Astrocyte (in vitro differentiated cells and primary cell): ENCODE results near the gene SH3BP4. TPM values are rescaled to one million over a fixed set of nuclear protein-coding genes. Genes with fewer than 3 reads are reported as not detected.

ENCODE experiments used
- DNase-seq: peaks from one replicate; pipeline ENCODE4 v3.0.0-alpha.2; 2010; ENCODE audit warnings: low read depth
- FAIRE-seq: peaks from 2 replicates; lab custom pipeline; 2011; peaks lifted over from hg19 to GRCh38; lab: Jason Lieb, UNC
- H2AFZ ChIP-seq: 2 replicates; pipeline ENCODE4 v1.6.0; 2012; ENCODE audit warnings: low read depth, low read length, inconsistent platforms
- H3K27ac ChIP-seq: 2 replicates; pipeline ENCODE4 v1.5.1; 2011; ENCODE audit warnings: low read depth, low read length, inconsistent platforms
- H3K27me3 ChIP-seq: 2 replicates; pipeline ENCODE4 v1.6.0; 2011; ENCODE audit warnings: low read length, inconsistent platforms; ENCODE audit not compliant: insufficient read depth
- H3K36me3 ChIP-seq: 2 replicates; pipeline ENCODE4 v1.5.1; 2011; ENCODE audit warnings: low read length, inconsistent platforms; ENCODE audit not compliant: insufficient read depth
- H3K4me1 ChIP-seq: 2 replicates; pipeline ENCODE4 v1.5.1; 2011; ENCODE audit warnings: low read length, inconsistent platforms; ENCODE audit not compliant: insufficient read depth
- H3K4me2 ChIP-seq: 2 replicates; pipeline ENCODE4 v1.6.0; 2012; ENCODE audit warnings: low read length, inconsistent platforms
- H3K4me3 ChIP-seq: 2 replicates; pipeline ENCODE4 v1.5.1; 2011; ENCODE audit warnings: low read depth, mild to moderate bottlenecking, low read length, inconsistent platforms; ENCODE audit not compliant: insufficient read depth
- H3K79me2 ChIP-seq: 2 replicates; pipeline ENCODE4 v1.6.0; 2012; ENCODE audit warnings: mild to moderate bottlenecking, low read length, inconsistent platforms; ENCODE audit not compliant: insufficient read depth
- H3K9ac ChIP-seq: 2 replicates; pipeline ENCODE4 v1.6.0; 2012; ENCODE audit warnings: mild to moderate bottlenecking, low read length, inconsistent platforms
- H3K9me3 ChIP-seq: 2 replicates; pipeline ENCODE4 v1.5.1; 2012; ENCODE audit warnings: low read depth, mild to moderate bottlenecking, low read length, inconsistent platforms; ENCODE audit not compliant: insufficient read depth
- H4K20me1 ChIP-seq: 2 replicates; pipeline ENCODE4 v1.6.0; 2012; ENCODE audit warnings: low read length, inconsistent platforms; ENCODE audit not compliant: insufficient read depth
- H3K27ac Mint-ChIP-seq: one replicate; pipeline ENCODE4 v1.8.0; 2021; ENCODE audit warnings: mild to moderate bottlenecking, mixed read lengths; ENCODE audit not compliant: unreplicated experiment
- H3K27me3 Mint-ChIP-seq: one replicate; pipeline ENCODE4 v1.8.0; 2021; ENCODE audit warnings: low read depth, mixed read lengths; ENCODE audit not compliant: unreplicated experiment
- H3K36me3 Mint-ChIP-seq: one replicate; pipeline ENCODE4 v1.8.0; 2021; ENCODE audit warnings: low read depth, mixed read lengths; ENCODE audit not compliant: unreplicated experiment
- H3K4me1 Mint-ChIP-seq: one replicate; pipeline ENCODE4 v1.8.0; 2021; ENCODE audit warnings: low read depth, mixed read lengths; ENCODE audit not compliant: unreplicated experiment
- H3K4me3 Mint-ChIP-seq: one replicate; pipeline ENCODE4 v1.8.0; 2021; ENCODE audit warnings: mild to moderate bottlenecking, moderate library complexity, mixed read lengths; ENCODE audit not compliant: unreplicated experiment
- H3K9me3 Mint-ChIP-seq: one replicate; pipeline ENCODE4 v1.8.0; 2021; ENCODE audit warnings: mild to moderate bottlenecking, mixed read lengths; ENCODE audit not compliant: unreplicated experiment
- EZH2 ChIP-seq: IDR thresholded peaks from 2 replicates; pipeline ENCODE4 v1.6.1; 2012; ENCODE audit warnings: mild to moderate bottlenecking, low read length, inconsistent platforms; ENCODE audit not compliant: insufficient read depth
- total RNA-seq: library from RNA; stranded (reverse); gene quantifications from 2 replicates; pipeline ENCODE4 v1.2.1, GENCODE V29; 2021
- TF ChIP-seq, protein P1 (sequence below): IDR thresholded peaks from 2 replicates; pipeline ENCODE4 v1.5.1; 2011; ENCODE audit warnings: low read depth, mild to moderate bottlenecking, inconsistent platforms, low read length, moderate library complexity; ENCODE audit not compliant: insufficient read depth

The SH3BP4 gene
- total RNA-seq, 1 donor from 2014 or later: 127 TPM

DNA sequence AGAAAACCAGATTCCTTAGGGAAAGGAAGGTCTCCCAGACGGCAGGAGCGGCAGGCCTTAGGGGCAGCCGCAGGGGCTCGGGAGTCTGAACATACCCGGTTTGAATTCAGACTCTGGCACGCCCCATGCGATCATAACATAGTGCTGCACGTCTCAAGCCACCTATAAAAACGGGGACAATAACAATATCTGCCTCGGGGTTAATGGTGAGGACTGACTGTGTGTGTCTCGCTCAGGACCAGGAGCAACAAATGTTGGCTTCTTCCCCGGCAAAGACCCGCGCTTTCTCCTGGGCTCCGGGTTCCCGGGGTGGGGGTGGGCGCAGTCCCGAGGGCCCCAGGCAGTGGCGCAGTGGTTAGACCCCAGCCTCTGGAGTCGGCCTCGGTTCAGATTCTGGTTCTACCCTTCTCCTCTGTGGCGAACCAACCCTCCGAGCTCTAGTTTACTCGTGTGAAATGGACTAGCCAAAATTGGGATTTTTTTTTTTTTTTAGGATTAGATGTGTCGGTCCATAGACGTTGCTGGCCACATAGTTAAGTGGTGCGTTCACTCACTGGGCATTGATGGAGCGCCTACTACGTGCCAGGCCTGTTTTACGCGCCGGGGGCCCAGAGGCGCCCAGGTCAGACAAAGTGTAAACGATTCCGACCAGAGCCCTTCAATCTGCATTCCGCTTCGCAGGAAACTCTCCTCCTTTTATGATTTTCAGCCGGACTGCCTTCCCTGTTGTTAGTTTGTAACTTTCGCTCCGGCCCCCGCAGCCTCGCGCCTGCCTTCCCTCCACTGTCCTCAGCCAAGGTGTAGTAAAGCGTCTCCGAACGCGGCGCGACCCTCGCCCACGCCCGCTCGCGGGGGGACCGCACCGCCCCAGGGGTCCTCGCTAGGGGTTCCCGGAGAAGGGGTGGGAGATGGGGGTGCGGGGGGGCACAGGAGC lies 820 bp upstream of the SH3BP4 start:
- Histone ChIP-seq H3K36me3 (peaks cover 4% of the 10 kb centered on the region), H3K9ac (peak overlapping the region; percentile 93), H3K79me2 (peaks cover 43% of the 10 kb centered on the region), H2AFZ (no peak overlapping the region), H4K20me1 (peaks cover 32% of the 10 kb centered on the region), H3K27ac (peak overlapping the region; percentile 96), H3K4me3 (peak overlapping the region; percentile 61), H3K4me2 (peak overlapping the region; percentile 85), H3K27me3 (no peaks in the 10 kb centered on the region), H3K9me3 (no peaks in the 10 kb centered on the region), H3K4me1 (peaks cover 47% of the 10 kb centered on the region)
- H3K36me3 Mint-ChIP-seq: peaks cover 13% of the 10 kb centered on the region
- H3K27ac Mint-ChIP-seq: peak overlapping the region; percentile 98
- H3K9me3 Mint-ChIP-seq: peaks cover 2% of the 10 kb centered on the region
- FAIRE-seq (no peak), DNase-seq (peak; percentile 76)
- TF ChIP-seq, protein P1, sequence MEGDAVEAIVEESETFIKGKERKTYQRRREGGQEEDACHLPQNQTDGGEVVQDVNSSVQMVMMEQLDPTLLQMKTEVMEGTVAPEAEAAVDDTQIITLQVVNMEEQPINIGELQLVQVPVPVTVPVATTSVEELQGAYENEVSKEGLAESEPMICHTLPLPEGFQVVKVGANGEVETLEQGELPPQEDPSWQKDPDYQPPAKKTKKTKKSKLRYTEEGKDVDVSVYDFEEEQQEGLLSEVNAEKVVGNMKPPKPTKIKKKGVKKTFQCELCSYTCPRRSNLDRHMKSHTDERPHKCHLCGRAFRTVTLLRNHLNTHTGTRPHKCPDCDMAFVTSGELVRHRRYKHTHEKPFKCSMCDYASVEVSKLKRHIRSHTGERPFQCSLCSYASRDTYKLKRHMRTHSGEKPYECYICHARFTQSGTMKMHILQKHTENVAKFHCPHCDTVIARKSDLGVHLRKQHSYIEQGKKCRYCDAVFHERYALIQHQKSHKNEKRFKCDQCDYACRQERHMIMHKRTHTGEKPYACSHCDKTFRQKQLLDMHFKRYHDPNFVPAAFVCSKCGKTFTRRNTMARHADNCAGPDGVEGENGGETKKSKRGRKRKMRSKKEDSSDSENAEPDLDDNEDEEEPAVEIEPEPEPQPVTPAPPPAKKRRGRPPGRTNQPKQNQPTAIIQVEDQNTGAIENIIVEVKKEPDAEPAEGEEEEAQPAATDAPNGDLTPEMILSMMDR: no peak
- no peak for TF ChIP-seq EZH2
- H3K4me1 Mint-ChIP-seq: peaks cover 40% of the 10 kb centered on the region
- H3K4me3 Mint-ChIP-seq: peak overlapping the region; percentile 88
- H3K27me3 Mint-ChIP-seq: no peaks in the 10 kb centered on the region

DNA sequence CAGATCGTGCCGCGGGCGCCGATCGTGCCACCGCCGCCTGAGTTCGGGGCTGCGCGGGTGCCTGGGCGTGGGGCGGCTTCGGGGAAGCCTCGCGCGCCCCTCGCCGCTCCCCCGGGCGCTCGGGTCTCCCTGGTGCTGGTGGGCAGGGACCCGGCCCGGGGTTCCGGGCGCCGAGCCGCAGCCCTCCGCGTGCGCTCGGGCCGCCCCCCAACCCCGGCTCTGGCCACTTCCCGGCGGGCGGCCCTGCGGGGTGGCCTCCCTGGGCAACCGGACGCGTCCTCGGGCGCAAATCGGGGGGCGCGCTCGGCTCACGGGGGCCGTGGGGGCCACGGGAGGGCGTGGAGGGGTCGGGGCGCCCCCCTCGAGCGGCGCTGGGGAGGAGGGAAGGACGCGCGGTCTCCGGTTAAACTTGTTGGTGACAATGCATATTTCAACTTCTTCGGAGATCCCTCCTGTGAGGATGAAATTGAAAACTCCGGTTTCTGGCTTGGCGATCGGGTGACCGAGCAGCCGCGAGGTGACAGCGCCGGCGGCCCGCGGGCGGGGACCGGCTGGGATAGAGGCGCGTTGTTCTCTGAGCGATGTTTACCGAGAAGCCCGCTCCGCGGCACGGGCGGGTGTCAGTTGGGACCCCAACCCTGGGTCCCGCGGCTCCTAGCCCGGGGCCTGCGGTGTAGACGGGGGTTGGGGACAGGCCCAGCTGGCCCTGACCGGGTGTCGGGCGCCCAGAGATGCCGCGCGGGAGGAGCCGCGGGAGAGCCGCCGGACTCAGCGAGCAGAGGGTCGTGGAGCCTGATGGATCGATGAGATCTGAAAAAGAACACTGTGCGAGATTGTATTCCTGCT lies 676 bp downstream of the SH3BP4 start:
- DNase-seq (no peak), FAIRE-seq (no peak)
- Histone ChIP-seq H2AFZ (no peak overlapping the region), H3K9me3 (no peaks in the 10 kb centered on the region), H3K4me2 (peak overlapping the region; percentile 97), H4K20me1 (peaks cover 47% of the 10 kb centered on the region), H3K79me2 (peaks cover 58% of the 10 kb centered on the region), H3K27me3 (no peaks in the 10 kb centered on the region), H3K36me3 (peaks cover 4% of the 10 kb centered on the region), H3K4me3 (peak overlapping the region; percentile 96), H3K9ac (peak overlapping the region; percentile 98), H3K4me1 (peaks cover 60% of the 10 kb centered on the region), H3K27ac (peak overlapping the region; percentile 90)
- Mint-ChIP-seq H3K27me3 (no peaks in the 10 kb centered on the region), H3K9me3 (no peaks in the 10 kb centered on the region), H3K27ac (peak overlapping the region; percentile 97), H3K4me1 (peaks cover 45% of the 10 kb centered on the region), H3K36me3 (peaks cover 15% of the 10 kb centered on the region), H3K4me3 (peak overlapping the region; percentile 99)
- TF ChIP-seq, protein P1: no peak
- TF ChIP-seq EZH2: no peak
